HEK293 (cell line): ENCODE data around the gene HHLA2.

ENCODE experiments used
- CTCF ChIP-seq: fragments of 450-650 bp; formaldehyde crosslinking; IDR thresholded peaks from 2 replicates; pipeline ENCODE4 v1.5.1; 2016; ENCODE audit warnings: missing biosample characterization, missing genetic modification characterization
- PBX3 ChIP-seq: sonication (generic); formaldehyde crosslinking; IDR thresholded peaks from 2 replicates; pipeline ENCODE4 v1.8.1; 2022; ENCODE audit warnings: mild to moderate bottlenecking, moderate library complexity, missing genetic modification reagents
- REST ChIP-seq: fragments of 450-650 bp; formaldehyde crosslinking; IDR thresholded peaks from 2 replicates; pipeline ENCODE4 v1.5.1; 2016; ENCODE audit warnings: missing biosample characterization, missing genetic modification characterization
- SETDB1 ChIP-seq: IDR thresholded peaks from one replicate; pipeline ENCODE4 v1.6.1; 2017; ENCODE audit warnings: mild to moderate bottlenecking, low read length, moderate library complexity, mixed read lengths; ENCODE audit not compliant: insufficient read length
- TCF7L2 ChIP-seq: IDR thresholded peaks from 2 replicates; pipeline ENCODE4 v1.6.1; 2011; ENCODE audit warnings: low read depth, mild to moderate bottlenecking, inconsistent platforms, low read length, moderate library complexity, borderline replicate concordance
- ZBTB10 ChIP-seq: fragments of 450-650 bp; formaldehyde crosslinking; IDR thresholded peaks from 2 replicates; pipeline ENCODE4 v1.5.1; 2016; ENCODE audit warnings: missing biosample characterization, missing genetic modification characterization
- ZBTB20 ChIP-seq: fragments of 450-650 bp; formaldehyde crosslinking; IDR thresholded peaks from 2 replicates; pipeline ENCODE4 v1.5.1; 2016; ENCODE audit warnings: missing biosample characterization, missing genetic modification characterization
- ZNF239 ChIP-seq: fragments of 450-650 bp; formaldehyde crosslinking; IDR thresholded peaks from 2 replicates; pipeline ENCODE4 v1.5.1; 2016; ENCODE audit warnings: missing biosample characterization, missing genetic modification characterization
- ZNF292 ChIP-seq: fragments of 450-650 bp; formaldehyde crosslinking; IDR thresholded peaks from 2 replicates; pipeline ENCODE4 v1.5.1; 2016; ENCODE audit warnings: low read depth, missing biosample characterization, missing genetic modification characterization, borderline replicate concordance
- ZNF366 ChIP-seq: fragments of 450-650 bp; formaldehyde crosslinking; conservative IDR thresholded peaks from 2 replicates; pipeline ENCODE4 v1.5.1; 2016; ENCODE audit warnings: missing biosample characterization, missing genetic modification characterization
- ZNF394 ChIP-seq: fragments of 450-650 bp; formaldehyde crosslinking; IDR thresholded peaks from 2 replicates; pipeline ENCODE4 v1.5.1; 2016; ENCODE audit warnings: missing biosample characterization, missing genetic modification characterization, mild to moderate bottlenecking, moderate library complexity, borderline replicate concordance
- ZSCAN23 ChIP-seq: fragments of 450-650 bp; formaldehyde crosslinking; IDR thresholded peaks from 2 replicates; pipeline ENCODE4 v1.5.1; 2016; ENCODE audit warnings: missing biosample characterization, missing genetic modification characterization

GRCh38 chr3:108338901-108339545, 42.7 kb downstream of the HHLA2 start:
- TF ChIP-seq ZNF394 (no peak), ZNF292 (tag by site-specific recombination) (no peak), ZBTB20 (no peak), TCF7L2 (no peak), ZSCAN23 (tag by site-specific recombination) (no peak), REST (tag by site-specific recombination) (no peak), ZNF239 (tag by site-specific recombination) (no peak), CTCF (no peak), ZBTB10 (tag by site-specific recombination) (no peak), SETDB1 (no peak), PBX3 (CRISPR knock-in tag) (no peak), ZNF366 (tag by site-specific recombination) (no peak)
